Gastrocnemius medialis (tissue), 4 donors: ENCODE measurements around the gene RBM47.

Source experiments
- CTCF ChIP-seq, 5 experiments: fragments of 450-650 bp in 3 of 5; fragments of 200-600 bp in 2 of 5; sonication (generic) in 2 of 5; IDR thresholded peaks in 4 of 5; conservative IDR thresholded peaks in 1 of 5; 1 replicate in 4 of 5; 2 replicates in 1 of 5; pipeline ENCODE4 v1.5.1; 2016 to 2019; ENCODE audit warnings: antibody characterized with exemption in 5 of 5, mild to moderate bottlenecking in 3 of 5, moderate library complexity in 3 of 5
- POLR2A ChIP-seq, 2 donors: fragments of 450-650 bp; IDR thresholded peaks; one replicate each; pipeline ENCODE4 v1.6.1; 2017; ENCODE audit warnings: antibody characterized with exemption in 2 of 2, mild to moderate bottlenecking in 2 of 2, moderate library complexity in 2 of 2

- TF ChIP-seq CTCF (IDR thresholded peaks at IDR 0.05 in 4 of 5, conservative IDR thresholded peaks at IDR 0.05 in 1 of 5) (no peak), POLR2A (IDR thresholded peaks at IDR 0.05) (no peak)
Observed at GRCh38 chr4:40562208-40562607, 67.5 kb downstream of the RBM47 start.
